NCI-H82 treated with DMSO at 0.1 percent for 48 hours (cell line): ENCODE results near the gene CLEC2B.

Experiments
- DNase-seq: peaks from one replicate; lab custom pipeline; 2025; ENCODE audit not compliant: unreplicated experiment; lab: John Stamatoyannopoulos, UW

CLEC2B gene

DNA sequence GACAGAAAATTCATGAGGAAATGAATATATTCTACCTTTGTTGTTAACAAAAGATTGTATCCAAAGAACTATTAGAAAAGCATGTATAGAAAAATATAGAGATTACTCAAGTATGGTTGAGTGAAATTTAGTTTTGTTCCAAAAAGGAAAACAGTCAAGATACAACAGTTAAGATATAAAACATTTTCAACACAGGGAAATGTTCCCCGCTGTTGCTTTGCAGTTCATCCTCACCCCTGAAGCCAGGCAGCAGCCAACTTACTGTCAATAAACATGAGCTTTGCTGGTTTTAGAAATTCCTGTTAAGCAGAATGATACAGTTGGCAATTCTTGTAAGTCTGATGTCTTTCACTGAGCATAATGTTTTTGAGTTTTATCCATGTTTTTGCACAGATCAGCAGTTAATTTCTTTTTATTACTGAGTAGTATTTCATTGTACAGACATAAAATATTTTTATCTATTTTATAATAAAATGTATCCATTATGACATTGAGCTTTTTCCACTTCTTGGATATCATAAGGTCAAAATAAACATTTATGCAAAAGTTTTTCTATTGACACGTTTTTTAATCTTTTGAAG lies 1.2 kb upstream of the CLEC2B start:
- no peak for DNase-seq

DNA sequence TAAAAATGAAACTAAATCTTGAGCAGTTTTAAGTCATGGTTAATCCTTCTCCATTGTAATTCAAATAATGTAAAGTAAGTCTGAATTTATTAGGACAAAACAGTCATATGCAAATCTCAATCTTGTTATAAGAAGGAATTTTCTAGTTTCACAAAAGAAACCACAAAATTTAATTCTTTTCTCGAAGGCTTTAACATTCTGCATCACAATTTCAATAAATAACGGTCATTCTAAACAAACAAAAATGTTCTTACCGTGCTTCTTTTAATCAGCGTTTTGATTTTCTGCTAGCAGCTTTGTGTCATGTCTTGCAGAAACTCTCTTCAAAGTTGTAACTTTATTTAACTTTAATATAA lies 225 bp downstream of the CLEC2B start:
- DNase-seq = no peak

DNA sequence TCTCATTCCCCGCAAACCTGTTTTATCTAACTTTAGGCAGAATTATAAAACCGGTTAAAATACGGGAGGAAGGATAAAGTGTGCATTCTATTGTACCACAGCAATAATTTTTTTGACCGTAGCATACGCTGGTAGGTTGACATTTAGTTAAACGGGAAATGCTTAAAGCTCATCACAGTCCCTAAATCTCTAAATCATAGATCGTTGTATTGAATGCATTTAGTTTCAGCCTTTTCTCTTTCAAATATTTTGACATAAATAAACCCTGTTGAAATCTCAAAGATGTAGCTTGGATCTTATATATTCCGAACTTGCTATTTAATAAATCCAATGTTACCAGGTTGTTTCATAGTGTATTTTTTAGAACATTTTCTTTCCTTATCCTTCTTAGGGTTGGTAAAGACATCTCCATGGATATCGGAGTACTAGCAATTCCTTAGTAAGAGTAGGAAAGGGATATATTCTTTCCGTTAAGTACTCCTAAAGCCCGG lies 798 bp downstream of the CLEC2B start:
- DNase-seq = no peak

DNA sequence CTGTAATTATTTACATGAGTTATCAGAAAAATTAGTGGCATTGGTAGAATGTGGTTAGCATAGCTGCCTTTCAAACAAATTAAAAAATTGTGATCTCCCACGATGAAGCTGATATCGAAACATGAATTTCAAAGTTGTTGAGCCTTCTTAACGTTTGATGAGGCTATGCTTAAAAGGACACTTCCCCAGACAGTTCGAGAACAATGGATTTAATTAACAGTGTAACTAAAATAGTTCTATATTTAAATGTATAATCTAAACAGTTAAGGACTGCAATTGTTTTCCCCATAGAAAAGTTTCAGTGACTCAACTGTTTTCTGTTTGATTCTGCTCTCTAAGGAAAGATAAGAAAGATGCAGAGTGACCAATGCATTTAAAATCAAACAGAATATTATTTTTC lies 1.6 kb downstream of the CLEC2B start:
- no peak for DNase-seq

DNA sequence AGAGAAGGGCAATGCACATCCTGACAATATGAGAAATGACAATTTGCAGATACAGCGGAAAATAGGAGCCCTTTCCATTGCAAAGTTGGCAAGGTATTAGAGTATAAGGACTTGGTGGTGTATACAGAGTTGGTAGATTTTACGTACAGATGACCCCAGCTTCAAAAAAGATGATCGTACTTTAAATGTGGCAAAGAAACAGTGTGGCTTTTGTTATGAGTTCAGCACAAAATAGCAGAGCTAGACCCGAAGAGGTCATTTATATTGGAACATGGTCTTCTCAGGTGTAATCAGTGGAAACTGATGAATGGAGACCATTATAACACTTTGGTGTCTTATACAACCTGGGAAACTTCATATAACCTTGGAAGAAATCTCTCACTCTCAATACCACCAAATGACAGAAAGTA lies 2.3 kb downstream of the CLEC2B start:
- no peak for DNase-seq

DNA sequence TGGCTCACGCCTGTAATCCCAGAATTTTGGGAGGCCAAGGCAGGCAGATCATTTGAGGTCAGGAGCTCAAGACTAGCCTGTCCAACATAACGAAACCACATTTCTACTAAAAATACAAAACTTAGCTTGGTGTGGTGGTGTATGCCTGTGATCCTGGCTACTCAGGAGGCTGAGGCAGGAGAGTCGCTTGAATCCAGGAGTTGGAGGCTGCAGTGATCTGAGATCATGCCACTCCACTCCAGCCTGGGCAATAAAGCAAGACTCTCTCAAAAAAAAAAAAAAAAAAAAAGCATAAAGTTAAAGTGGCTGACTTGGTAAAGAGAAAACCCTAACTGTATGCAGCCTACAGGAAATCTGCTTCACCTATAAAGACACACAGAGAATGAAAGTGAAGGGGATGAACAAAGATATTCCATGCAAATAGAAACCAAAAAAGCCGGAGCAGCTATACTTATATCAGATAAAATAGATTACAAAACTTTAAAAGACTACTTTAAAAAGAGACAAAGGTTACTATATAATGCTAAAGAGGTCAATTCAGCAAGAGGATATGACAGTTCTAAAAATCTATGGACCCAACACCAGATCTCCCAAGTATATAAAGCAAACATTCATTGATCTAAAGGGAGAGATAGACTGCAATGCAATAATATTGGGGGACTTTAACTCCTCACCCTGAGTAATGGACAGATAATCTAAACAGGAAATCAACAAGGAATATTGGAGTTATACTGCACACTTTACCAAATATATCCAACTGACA lies 4.1 kb downstream of the CLEC2B start:
- DNase-seq = no peak

DNA sequence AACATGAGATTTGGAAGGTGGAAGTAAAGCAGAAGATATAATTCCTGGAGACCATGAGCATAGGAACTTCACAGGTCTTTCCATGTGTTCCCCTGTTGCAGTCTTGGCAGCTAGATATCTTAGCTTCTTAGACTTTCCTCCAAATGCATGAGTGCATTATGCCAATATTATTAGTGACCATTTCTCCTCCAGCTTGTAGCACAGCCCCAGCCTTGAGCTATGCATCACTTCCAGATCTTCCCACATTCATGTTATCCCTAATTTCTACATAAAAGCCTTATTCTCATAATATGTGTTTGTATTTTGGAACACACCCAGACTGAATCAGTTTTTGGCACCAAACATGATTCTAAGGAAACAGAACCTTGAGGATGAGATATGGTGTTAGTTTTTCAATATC lies 11.0 kb downstream of the CLEC2B start:
- DNase-seq = no peak

DNA sequence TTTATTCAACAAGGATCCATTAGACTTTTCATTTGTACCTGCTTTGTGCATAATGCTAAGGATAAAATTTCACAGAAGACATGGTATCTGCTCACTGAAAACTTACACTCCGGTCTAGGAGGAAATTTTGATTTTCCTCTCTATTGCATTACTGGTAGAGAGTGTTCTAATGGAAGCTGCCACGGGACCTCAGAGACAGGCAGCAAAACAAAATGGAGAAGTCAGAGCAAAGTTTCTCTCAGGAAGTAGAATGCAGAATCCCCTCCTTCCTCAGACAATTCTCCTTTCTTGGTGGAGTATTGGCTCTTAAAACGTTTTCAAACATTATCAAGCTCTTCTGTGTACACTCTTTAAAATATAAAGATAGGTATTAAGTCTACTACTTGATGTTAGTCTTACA lies 12.3 kb downstream of the CLEC2B start:
- DNase-seq = no peak

DNA sequence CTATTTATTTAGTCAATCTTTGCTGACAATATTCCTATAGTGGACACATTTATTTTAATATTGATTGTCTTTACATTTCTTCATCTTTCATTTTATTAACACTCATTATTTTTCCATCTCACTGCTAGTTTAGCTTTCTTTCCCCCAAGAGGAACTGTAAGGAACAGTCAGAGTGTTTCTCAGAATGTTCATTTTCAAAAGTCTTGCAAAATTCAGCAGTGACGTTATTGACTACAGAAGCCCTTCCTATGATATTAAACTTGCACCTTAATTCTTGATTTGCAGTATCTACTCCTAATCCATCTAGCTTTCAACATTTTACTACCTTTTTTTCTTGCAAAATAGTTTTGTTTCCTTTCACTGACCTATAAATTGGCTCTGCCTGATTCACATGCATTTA lies 13.0 kb downstream of the CLEC2B start:
- DNase-seq = no peak

DNA sequence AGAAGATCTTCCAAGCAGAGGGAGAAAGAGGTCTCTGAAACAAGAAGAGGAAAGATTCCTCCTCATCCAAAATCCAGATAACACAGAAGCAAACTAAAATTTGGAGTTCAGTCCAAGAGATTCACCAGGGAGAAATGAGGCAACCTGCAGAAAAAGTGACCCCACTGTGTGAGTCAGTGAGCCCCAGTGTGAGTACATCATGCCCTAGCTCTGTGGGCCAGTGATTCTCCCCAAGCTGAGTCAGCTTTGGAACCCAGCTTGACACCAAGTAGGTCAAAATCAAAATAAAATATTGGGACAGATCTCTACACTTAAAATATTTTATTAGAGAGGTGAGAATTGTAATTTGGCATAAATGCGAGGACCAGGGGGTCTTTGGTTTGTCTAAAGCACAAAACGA lies 17.2 kb downstream of the CLEC2B start:
- DNase-seq = no peak

DNA sequence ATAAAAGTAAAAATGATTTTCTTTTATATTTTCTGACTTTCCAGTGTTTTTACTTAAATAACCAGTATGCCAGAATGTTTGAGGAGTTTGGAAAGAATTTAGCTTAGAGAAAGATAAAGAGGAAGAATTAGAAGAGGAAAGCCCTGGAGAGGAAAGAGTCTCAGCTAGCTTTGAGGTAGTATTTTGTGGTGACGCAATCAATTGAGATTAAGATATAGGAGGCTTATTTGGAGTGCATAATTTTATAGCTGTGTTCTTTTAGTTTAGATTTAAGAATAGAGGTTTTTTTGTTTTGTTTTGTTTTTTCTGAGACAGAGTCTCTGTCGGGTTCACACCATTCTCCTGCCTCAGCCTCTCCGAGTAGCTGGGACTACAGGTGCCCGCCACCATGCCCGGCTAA lies 18.1 kb downstream of the CLEC2B start:
- no peak for DNase-seq

DNA sequence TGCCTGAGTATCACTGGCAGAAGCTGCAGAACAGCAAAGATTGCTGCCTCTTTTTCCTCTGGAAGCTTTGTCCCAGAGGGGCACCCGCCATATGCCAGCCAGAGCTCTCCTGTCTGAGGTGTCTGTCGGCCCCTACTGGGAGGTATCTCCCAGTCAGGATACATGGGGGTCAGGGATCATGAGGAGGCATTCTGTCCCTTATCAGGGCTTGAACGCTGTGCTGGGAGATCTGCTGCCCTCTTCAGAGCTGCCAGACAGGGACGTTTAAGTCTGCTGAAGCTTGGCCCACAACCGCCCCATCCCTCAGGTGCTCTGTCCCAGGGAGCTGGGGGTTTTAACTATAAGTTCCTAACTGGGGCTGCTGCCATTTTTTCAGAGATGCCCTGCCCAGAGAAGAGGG lies 20.3 kb downstream of the CLEC2B start:
- DNase-seq = no peak

DNA sequence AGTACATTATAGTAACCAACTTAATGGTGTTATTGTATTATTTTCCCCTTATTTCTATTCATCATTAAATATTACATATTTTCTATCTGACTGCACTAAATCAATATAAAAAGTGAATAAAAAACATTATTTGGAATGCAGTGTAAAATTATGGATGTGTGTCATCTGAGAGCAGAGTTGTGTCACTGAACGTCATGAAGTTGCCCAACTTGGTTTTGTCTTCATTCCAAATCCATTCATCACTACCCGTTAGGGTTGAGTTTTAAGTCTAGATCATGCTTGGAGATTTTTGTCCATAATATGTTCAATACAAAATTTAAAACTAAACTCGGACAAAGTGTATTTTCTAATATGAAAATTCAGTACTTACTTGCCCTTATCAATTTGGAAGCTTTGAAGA lies 25.7 kb downstream of the CLEC2B start:
- DNase-seq = no peak

DNA sequence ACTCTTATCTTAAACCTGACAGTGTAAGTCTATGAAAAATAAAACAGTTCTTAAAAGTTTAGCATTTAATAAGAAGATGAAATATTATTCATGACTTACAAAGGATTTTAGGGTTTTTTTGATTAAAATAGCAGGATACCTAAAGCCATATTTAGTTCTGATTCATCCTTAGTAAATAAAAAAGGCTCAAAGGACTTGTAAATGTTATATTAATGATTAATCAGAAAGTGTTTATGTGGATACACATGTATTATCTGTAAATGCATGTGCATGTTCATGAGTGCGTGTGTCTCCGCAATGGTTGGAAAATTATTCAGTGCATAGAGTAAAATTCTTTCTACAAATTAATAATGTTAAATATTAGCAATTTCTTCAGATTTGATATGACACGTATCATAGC lies 37.4 kb downstream of the CLEC2B start:
- DNase-seq = no peak

DNA sequence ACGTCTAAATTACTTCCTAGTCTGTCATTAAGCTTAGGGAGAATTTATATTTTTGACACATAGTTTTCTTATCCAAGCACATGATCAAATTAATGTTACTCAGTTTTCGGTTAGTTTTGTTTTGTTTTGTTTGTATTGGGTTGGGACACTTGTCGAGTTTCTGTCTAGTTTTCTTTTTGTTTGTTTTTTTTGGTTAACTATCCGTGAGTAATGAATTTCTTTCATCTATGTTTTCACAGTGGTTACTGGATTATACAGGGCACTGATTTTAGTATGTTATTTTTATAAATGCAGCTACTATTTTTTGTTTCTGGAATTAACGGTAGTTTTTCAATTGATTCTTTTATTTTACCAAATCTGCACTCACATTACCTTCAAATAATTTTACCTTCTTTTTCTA lies 39.2 kb downstream of the CLEC2B start:
- no peak for DNase-seq

DNA sequence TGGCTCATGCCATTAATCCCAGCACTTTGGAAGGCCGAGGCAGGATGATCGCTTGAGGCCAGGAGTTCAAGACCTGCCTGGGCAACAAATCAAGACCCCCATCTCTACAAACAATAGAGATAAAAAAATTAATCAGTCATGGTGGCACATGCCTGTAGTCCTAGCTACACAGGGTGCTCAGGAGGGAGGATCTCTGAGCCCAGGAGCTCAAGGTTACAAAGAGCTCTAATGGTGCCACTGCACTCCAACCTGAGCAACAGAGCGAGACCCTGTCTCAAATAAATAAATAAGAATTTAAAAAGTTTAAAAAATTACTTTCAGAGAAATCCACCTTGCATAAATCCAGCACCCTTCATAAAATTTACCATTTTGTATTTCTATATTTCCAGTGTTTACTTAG lies 39.7 kb downstream of the CLEC2B start:
- no peak for DNase-seq

DNA sequence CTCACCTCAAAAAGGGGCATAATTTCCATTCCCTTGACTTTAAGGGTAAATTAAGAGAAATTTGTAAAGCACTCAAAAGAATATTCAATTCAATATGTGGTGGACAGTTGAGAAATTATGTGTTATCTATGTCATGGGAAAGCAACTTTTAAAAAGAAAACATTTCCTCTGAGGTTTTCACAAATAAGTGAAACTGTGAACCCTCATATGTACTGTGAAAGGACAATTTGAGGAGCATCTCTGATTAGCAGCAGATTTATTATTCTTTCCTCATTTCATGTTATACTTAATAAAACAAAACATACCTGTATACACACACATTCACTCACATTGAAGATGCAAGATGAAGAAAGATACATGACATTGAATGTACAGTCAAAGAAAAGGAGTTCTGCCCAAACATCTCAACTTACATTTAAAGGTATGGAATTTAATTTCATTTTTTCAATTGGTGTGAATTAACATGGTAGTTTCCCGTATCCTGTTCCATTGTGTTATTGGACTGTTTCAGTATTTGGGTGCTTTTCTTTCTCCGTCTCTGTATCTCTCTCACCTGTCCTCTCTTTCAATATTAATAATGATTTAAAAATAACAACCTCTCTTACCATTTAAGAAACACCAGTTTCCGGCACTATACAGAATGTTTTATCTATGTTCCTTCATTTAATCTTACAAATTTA lies 41.8 kb downstream of the CLEC2B start, which contains the start of gene KLRF1:
Gene KLRF1, plus strand, starts transcription at position 273 of the 680 bp plus-strand sequence. Its CDS starts 64 bp downstream, at position 337.
- no peak for DNase-seq

DNA sequence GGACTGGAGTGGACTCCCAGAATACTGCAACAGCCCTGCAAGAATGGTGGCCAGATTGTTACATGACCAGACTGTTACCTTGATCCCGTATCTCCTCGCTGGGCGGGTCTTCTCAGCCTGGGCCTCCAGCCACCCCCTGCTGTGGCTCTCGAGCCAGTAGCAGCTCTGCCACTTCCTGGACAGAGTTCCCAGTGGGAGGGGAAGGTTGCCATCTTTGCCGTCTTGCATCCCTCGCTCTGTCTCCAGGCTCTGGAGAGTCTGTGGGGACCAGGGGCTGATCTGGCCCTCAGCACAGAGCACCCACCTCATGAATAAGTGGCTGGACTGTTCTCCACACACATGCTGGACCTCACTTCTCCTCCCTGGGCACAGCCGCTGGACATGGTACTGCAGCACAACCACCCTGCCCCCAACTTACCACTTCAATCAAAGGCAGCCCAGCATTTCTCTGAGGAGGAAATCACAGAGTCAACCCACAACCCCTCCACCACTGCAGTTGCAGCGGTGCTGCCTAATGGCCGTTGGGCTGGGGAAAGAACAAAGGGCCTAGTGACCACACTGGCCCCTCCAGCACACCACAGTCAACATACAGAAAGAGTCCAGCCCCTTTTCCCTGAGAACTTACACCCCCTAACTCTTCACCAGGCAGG lies 48.7 kb downstream of the CLEC2B start:
- DNase-seq = no peak

DNA sequence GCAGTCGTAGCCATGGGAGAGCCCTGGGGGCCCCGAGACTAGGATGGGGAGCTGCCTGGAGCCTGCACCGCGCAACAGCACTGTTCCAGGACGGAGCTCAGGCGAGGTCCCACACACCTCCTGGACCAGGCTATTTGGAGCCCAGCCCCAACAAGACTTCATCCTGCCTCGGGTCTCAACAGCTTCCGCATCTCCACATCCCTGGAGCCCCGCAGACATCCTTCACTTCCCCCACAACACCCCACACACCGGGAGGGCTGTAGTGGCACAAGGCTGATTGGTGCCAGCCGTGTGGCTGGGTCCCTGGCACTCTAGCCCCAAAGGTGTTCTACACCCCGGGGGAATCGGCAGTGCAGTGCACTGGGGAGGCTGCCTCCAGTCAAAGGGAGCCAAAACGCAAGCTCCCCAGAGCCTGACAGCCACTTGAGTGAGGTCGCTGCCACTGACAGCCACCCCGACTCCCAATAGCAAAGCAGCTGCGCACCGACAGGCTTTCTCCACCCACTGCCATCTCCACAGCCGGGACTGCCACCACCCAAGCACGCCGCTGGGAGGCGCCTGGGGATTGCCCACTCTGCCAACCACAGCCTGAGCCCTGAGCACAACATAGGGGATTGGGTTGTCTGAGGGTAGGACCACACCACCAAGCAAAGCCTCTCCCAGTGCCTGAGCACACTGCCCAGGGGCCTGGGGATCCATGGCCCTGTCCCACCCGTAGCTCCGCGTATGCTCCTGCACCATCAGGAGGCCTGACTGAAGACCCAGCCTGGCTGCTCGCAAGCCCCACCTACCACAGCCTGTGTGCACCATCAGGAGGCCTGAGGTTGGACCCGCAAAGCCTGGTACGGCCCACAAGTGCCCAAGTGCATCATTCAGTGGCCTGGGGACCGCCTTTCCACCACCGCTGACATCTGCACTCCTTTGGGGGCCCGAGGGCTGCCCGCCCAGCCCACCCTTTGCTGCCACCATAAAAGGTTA lies 55.0 kb downstream of the CLEC2B start:
- peak; percentile 52 for DNase-seq

DNA sequence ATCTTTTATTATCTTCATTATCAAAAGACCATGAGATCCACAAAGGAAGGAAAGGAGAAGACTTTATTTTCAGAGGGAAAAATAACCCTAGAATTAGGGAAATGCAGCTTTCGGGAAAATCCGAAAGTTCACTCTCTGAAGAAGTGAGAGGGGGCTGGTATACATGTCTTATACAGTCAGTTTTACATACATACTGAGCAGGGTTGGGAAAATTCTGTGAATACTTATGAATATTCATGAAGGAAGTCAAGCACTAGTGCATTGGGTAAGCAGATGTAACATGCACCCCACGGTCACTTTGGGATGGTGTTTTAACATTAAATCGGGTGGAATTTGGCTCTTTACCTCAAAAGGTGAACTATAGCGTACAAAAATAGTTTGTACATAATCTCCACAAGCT lies 57.5 kb downstream of the CLEC2B start:
- no peak for DNase-seq

DNA sequence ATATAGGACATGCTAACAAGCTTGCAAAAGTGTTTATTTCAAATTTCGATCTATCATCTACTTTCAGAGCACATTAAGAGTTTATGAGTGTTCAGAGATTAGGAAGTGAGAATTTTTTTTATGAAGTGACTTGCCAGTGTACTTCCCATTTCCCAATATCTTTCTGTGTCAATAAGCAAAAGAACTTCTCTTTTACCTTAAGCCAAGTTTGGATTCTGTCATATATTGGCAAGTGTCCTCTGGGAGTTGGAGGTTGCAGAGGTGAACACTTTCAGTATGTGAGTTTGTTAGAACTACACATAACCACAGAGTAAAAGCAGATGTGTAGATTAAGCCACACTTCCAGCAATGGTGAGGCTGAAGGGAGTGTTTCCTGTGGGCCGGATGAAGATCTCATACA lies 58.5 kb downstream of the CLEC2B start:
- DNase-seq = no peak
